Activated T-helper 17 cell treated with anti-CD3 and anti-CD28 coated beads, Interleukin-2, amount 50 U/mL, for 72 hours (primary cell): ENCODE data around the gene ACACA. TPM values are rescaled to one million over a fixed set of nuclear protein-coding genes. Genes with fewer than 3 reads are reported as not detected.
"Not testable (repeated sequence)": the region's sequence is repeated elsewhere in the genome, so short reads cannot be mapped to it uniquely, and the experiment has no call there.

Source experiments
- ATAC-seq: fragments of 150-1000 bp; cut with Tn5 transposase; replicated peaks from 2 replicates; pipeline ENCODE4 v1.10.0; 2021; ENCODE audit warnings: mild to moderate bottlenecking, moderate library complexity
- H3K27ac Mint-ChIP-seq: one replicate; pipeline ENCODE4 v1.8.0; 2022; ENCODE audit warnings: mixed read lengths
- H3K27me3 Mint-ChIP-seq: one replicate; pipeline ENCODE4 v1.8.0; 2022; ENCODE audit warnings: mixed read lengths
- H3K36me3 Mint-ChIP-seq: one replicate; pipeline ENCODE4 v1.8.0; 2022; ENCODE audit warnings: low read depth, mild to moderate bottlenecking, mixed read lengths
- H3K4me1 Mint-ChIP-seq: one replicate; pipeline ENCODE4 v1.8.0; 2022; ENCODE audit warnings: mixed read lengths
- H3K4me3 Mint-ChIP-seq: one replicate; pipeline ENCODE4 v1.8.0; 2022; ENCODE audit warnings: mild to moderate bottlenecking, mixed read lengths
- H3K9me3 Mint-ChIP-seq: one replicate; pipeline ENCODE4 v1.8.0; 2022; ENCODE audit warnings: mixed read lengths
- total RNA-seq, 2 donors: library from RNA; stranded (reverse); gene quantifications; one replicate each; pipeline ENCODE4 v1.2.3, GENCODE V29; 2022

The ACACA gene
- total RNA-seq = 10 to 100 TPM; 36.9 to 73.7 TPM

DNA sequence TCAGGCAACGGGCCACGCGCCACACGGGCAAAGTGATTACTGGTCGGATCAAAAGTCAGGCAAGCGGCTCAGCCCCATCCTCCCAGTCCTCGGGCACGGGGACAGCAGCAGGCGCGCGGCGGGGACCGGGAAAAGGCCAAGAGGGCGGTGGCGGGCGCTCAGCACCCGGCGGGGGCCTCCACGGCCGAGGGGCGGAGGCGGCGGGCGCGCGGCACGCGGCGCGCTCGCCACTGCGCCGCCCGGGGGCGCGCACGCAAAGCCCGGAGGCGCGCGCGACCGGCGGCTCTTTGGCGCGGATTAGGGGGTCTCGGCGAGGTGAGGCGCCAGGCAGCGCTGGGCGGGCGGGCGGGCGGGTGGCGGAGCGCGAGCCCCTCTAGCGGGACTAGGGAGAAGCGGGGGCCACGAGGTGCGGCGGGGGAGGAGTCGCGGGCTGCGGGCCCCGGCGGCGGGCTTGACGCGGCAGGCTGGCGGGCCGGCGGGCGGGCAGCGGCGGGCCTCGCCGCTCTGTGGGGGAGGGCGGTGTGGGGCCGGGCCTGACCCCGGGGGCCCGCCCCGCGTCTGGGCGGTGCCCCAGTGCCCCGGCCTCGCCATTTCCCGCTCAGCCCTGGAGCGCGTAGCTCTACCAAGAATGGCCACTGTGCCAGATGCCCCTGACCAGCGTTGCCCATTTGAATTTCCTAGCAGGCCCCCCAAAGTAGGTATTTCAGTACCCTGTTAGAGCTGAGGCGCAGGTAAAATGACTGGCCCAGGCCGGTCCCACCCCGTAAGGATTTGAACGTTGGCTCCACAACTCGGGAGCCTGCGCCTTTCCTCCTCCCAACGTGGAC lies at the start of gene ACACA, which contains the start of gene TADA2A:
TSS of gene ACACA (minus strand) at position 202 of the 827 bp plus-strand sequence. CDS start 537 bp downstream, outside the sequence.
TSS of gene TADA2A (plus strand) at position 252 of the 827 bp plus-strand sequence. CDS start 4,480 bp downstream, outside the sequence.
- H3K27ac Mint-ChIP-seq = peak within 1 kb of the TSS; percentile 98
- peaks cover 28% of the 10 kb centered on the region for H3K4me1 Mint-ChIP-seq
- H3K27me3 Mint-ChIP-seq = no peaks in the 10 kb centered on the region
- no peaks in the 10 kb centered on the region for H3K9me3 Mint-ChIP-seq
- ATAC-seq = peak; percentile 95
- H3K36me3 Mint-ChIP-seq = peaks cover 63% of the 10 kb centered on the region
- H3K4me3 Mint-ChIP-seq = peak within 1 kb of the TSS; percentile 99

DNA sequence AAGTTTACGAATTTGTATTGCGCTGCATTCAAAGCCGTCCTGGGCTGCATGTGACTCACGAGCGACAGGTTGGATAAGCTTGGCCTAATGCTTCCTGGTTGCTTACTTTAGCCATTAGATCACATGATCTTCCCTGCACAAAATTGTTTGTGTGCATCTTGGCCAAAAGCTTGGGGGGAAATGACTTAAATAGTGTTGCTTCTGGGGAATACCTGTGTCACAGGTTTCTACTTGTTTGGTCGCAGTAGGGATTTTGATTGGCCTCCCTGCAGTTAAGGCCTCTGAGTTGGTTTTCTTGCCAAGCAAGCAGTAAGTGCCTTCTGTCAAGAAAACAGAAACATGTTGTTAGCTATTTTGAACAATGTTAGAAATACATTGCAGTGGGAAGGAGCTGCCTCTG lies 43.5 kb upstream of the ACACA start:
- Mint-ChIP-seq H3K4me1 (peaks cover 6% of the 10 kb centered on the region), H3K36me3 (peaks cover 90% of the 10 kb centered on the region), H3K4me3 (no peak overlapping the region), H3K27me3 (no peaks in the 10 kb centered on the region), H3K9me3 (no peaks in the 10 kb centered on the region), H3K27ac (no peak overlapping the region)
- ATAC-seq = no peak

DNA sequence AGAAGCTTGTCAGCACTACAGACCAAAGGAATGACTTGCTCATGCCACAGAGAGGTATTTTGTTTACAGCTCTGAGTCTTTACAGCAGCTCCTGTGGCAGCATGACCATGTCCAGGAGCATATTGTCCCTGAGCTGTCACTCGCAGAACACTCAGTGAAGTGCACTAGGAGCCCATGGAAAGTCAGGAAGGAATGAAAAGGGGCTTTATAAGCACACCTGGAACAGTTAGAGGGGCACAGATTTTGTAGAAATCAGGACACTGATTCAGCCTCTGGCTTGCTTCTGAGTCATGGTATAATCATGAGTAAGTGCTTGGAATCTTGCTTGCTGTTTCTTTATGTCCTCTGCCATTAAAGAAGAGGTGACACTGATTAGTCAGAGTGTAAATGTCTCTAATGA lies 41.0 kb upstream of the ACACA start:
- Mint-ChIP-seq H3K4me1 (peaks cover 6% of the 10 kb centered on the region), H3K9me3 (no peaks in the 10 kb centered on the region), H3K27ac (peak overlapping the region; percentile 23), H3K4me3 (no peak overlapping the region), H3K36me3 (peaks cover 95% of the 10 kb centered on the region), H3K27me3 (no peaks in the 10 kb centered on the region)
- peak; percentile 93 for ATAC-seq

DNA sequence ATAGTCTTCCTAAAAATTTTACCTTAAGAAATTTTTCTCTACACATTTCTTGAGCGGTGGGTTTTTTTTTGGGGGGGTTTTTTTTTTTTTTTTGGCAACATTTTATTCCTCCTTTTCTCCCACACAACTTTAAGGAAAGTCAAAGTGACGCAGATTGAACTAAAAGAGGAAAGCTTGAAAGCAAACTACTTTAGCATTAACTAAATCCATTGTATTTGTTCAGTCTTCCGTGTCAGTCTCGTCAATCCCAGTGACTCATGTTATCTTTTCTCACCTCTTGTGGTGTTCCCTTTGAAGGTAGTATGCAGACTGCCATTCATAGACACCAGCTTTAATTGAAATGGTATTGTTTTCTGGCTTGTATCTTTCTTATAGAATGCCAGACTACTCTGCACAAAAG lies 39.4 kb upstream of the ACACA start:
- Mint-ChIP-seq H3K27me3 (no peaks in the 10 kb centered on the region), H3K36me3 (peaks cover 100% of the 10 kb centered on the region)

DNA sequence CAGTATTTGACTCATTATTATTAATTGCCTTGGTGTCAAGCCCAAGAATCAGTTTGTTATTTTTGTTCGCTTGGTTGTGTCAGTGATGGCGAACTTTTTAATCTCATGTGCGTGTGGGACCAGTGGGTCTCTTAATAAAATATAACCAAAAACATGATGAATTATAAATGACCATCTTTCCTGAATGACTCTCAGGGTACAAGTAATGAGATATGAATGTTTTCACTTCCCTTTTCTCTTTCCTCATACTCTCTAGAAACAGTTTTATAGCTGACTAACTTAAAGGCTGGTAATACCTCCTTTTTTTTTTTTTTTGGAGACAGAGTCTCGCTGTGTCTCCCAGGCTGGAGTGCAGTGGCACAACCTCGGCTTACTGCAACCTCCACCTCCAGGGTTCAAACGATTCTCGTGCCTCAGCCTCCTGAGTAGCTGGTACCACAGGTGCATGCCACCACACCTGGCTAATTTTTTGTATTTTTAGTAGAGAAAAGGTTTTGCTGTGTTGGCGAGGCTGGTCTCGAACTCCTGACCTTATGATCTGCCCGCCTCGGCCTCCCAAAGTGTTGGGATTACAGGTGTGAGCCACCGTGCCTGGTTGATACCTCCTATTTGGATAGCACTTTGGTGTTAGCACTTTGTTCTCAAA lies 34.9 kb upstream of the ACACA start:
- not testable (repeated sequence) for H3K27me3 Mint-ChIP-seq, H3K4me3 Mint-ChIP-seq, H3K9me3 Mint-ChIP-seq, ATAC-seq, H3K4me1 Mint-ChIP-seq, H3K27ac Mint-ChIP-seq
- peaks cover 93% of the 10 kb centered on the region for H3K36me3 Mint-ChIP-seq

More for the DNA sequence above, 39.4 kb upstream of the ACACA start:
- peaks cover 6% of the 10 kb centered on the region for H3K4me1 Mint-ChIP-seq
- H3K4me3 Mint-ChIP-seq = no peak overlapping the region
- ATAC-seq = no peak
- no peak overlapping the region for H3K27ac Mint-ChIP-seq
- no peaks in the 10 kb centered on the region for H3K9me3 Mint-ChIP-seq

DNA sequence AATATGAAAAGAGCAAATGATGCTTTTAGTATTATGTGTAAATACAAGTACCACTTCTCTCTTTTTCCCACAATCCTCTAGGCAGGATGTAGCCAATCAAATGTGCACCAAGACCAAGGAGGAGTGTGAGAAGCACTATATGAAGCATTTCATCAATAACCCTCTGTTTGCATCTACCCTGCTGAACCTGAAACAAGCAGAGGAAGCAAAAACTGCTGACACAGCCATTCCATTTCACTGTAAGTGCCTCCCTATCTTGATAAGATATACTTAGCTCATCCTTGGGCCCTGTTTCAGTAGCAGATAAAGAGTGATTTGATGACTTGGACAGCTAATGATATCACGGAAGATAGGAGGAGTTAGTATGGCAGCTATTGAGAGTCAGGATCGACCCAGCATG lies 33.8 kb upstream of the ACACA start:
- no peak overlapping the region for H3K4me3 Mint-ChIP-seq
- ATAC-seq = no peak
- no peaks in the 10 kb centered on the region for H3K4me1 Mint-ChIP-seq
- H3K27ac Mint-ChIP-seq = peak overlapping the region; percentile 41
- no peaks in the 10 kb centered on the region for H3K9me3 Mint-ChIP-seq
- peaks cover 90% of the 10 kb centered on the region for H3K36me3 Mint-ChIP-seq
- H3K27me3 Mint-ChIP-seq = no peaks in the 10 kb centered on the region

DNA sequence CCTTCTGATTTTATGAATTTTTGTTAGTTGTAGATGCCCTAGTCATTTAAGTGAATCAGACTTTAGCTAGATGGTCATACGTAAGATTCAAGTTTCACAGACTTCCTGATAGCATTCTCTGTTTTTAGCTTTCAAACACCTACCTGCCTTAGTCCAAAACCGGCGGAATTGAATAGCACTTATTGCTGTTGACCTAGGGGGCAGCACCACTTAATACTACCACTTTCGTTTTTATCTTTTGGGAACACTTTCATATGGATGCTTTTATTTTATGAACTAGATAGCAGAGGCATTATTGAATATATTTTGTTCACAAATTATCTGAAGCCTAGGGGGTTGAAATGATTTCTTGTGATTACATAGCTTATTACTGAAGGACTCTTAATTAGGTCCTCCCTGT lies 31.5 kb upstream of the ACACA start:
- Mint-ChIP-seq H3K9me3 (no peaks in the 10 kb centered on the region), H3K4me3 (no peak overlapping the region), H3K27ac (no peak overlapping the region), H3K4me1 (peaks cover 4% of the 10 kb centered on the region), H3K27me3 (no peaks in the 10 kb centered on the region), H3K36me3 (peaks cover 85% of the 10 kb centered on the region)
- ATAC-seq = no peak

DNA sequence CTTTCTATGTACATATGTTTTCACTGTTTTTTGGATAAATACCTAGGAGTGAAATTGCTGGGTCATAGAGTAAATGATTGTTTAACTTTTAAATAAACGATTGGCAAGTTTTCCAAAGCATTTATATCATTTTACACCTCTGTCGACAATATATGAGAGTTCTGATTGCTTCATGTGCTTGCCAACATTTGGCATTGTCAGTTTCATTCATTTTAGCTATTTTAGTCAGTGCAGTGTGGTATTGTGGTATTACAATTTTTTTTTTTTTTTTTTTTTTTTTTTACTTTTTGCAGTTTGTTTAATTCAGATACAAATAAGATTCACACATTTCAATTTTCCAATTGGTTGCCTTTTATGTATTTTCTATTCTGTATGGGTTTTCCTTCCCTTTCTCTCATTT lies 26.0 kb upstream of the ACACA start:
- Mint-ChIP-seq H3K9me3 (no peaks in the 10 kb centered on the region), H3K27me3 (no peaks in the 10 kb centered on the region), H3K4me1 (peaks cover 7% of the 10 kb centered on the region), H3K4me3 (no peak overlapping the region), H3K36me3 (peaks cover 78% of the 10 kb centered on the region), H3K27ac (no peak overlapping the region)
- ATAC-seq = no peak

DNA sequence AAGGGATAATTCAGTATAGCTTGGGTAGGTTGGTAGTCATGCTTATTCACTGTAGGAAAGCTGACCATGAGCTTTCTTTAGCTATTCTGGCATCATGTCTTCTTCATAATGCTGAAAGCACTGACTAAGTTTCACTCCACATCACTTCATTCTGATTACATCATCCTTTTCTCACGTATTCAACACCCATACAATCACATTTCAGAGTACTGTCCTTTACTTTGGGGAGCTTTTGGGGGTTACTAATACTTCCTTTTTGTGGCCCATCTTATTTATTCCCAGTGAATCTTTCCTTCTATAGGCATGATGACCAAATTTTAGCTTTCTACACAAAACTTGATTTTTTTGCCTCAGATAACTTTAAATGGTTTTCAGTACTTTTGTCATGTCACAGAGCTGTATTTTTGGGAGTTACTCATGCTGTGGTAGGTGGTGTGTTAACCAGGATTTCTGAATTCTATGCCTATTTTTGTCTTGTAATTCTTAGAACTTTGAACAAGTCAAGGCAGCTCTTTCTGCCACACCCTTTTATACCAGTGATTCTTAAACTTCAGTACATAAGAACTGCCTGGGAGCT lies 23.5 kb upstream of the ACACA start:
- Mint-ChIP-seq H3K36me3 (peaks cover 90% of the 10 kb centered on the region), H3K27ac (peak overlapping the region; percentile 87), H3K9me3 (no peaks in the 10 kb centered on the region), H3K4me3 (peak overlapping the region; percentile 62), H3K27me3 (no peaks in the 10 kb centered on the region), H3K4me1 (peaks cover 7% of the 10 kb centered on the region)
- ATAC-seq = peak; percentile 92

DNA sequence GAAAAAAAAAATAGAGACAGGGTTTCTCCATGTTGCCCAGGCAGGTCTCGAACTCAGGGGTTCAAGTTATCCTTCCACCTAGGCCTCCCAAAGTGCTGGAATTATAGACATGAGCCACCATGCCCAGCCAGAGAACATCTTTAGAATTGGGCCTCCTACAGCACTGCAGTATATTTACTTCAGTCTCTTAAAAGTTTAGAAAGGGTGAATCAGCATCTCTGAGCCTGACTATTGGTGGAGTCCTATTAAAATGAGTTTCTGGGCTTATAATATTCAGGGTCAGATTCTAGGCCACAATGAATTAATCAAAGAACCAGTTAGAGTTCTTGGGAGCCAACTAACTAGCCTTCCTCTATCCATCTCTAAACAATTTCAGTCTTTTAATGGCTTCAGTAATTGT lies 22.8 kb upstream of the ACACA start:
- H3K9me3 Mint-ChIP-seq = no peaks in the 10 kb centered on the region
- no peaks in the 10 kb centered on the region for H3K27me3 Mint-ChIP-seq
- H3K4me1 Mint-ChIP-seq = peaks cover 7% of the 10 kb centered on the region
- peaks cover 93% of the 10 kb centered on the region for H3K36me3 Mint-ChIP-seq
- peak; percentile 13 for ATAC-seq
- H3K27ac Mint-ChIP-seq = peak overlapping the region; percentile 87
- H3K4me3 Mint-ChIP-seq = peak overlapping the region; percentile 62

DNA sequence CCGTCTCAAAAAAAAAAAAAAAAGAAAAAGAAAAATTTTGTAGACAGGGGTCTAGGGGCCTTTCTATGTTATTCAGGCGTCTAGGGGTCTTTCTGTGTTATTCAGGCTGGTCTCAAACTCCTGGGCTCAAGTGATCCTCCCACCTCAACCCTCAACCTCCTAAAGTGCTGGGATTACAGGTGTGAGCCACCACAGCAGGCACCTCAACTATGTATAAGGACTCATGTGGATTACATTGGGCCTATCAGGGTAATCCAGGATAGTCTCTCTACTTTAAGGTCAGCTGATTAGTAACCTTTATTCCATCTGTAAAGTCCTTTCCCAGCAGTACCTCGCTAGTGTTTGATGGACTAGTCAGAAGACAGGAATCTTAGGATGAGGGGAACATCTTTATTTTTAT lies 22.4 kb upstream of the ACACA start:
- H3K4me1 Mint-ChIP-seq = peaks cover 4% of the 10 kb centered on the region
- no peak overlapping the region for H3K27ac Mint-ChIP-seq
- H3K36me3 Mint-ChIP-seq = peaks cover 93% of the 10 kb centered on the region
- no peaks in the 10 kb centered on the region for H3K9me3 Mint-ChIP-seq
- no peak for ATAC-seq
- no peak overlapping the region for H3K4me3 Mint-ChIP-seq
- H3K27me3 Mint-ChIP-seq = no peaks in the 10 kb centered on the region

DNA sequence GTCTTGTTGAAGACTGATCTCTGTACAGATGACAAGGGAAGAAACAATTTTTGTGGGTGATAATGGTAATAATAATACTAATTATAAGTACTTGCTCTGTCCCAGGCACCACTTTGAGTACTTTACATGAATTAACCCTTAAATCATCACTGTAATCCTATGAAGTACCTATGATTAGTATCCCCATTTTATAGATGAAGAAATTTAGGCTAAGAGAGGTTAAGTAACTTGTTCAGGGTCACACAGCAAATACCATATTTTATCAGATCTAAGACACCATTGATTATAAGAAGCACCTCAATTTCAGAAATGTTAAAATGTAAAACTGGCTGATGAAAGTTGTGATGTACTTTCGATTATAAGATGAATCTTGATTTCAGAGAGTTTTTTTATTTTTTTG lies 18.6 kb upstream of the ACACA start:
- Mint-ChIP-seq H3K4me1 (peaks cover 5% of the 10 kb centered on the region), H3K9me3 (no peaks in the 10 kb centered on the region), H3K27ac (no peak overlapping the region), H3K27me3 (no peaks in the 10 kb centered on the region), H3K4me3 (no peak overlapping the region), H3K36me3 (peaks cover 80% of the 10 kb centered on the region)
- no peak for ATAC-seq

DNA sequence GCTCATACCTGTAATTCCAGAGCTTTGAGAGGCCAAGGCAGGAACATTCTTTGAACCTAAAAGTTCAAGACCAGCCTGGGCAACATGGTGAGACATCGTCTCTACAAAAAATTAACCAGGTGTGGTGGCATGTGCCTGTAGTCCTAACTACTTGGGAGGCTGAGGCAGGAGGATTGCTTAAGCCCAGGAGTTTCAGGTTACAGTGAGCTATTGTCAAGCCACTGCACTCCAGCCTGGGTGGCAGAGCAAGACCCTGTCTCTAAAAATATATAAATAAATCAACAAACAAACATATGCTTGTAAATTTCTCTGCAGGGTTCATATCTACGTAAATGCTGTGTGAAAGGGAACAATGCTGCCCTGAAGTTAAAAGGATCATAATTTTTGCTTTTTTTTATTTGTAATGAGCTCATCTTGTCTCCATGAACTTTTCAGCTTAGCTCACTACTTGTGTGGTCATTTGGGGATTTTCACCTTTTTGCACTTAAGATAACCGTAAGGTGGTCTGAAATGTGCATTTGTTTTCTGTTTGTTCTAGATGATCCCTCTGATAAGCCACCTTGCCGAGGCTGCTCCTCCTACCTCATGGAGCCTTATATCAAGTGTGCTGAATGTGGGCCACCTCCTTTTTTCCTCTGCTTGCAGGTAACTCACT lies 16.5 kb upstream of the ACACA start:
- no peaks in the 10 kb centered on the region for H3K27me3 Mint-ChIP-seq
- no peak overlapping the region for H3K4me3 Mint-ChIP-seq
- ATAC-seq = no peak
- H3K4me1 Mint-ChIP-seq = peaks cover 5% of the 10 kb centered on the region
- H3K36me3 Mint-ChIP-seq = peaks cover 83% of the 10 kb centered on the region
- H3K27ac Mint-ChIP-seq = no peak overlapping the region
- H3K9me3 Mint-ChIP-seq = no peaks in the 10 kb centered on the region

DNA sequence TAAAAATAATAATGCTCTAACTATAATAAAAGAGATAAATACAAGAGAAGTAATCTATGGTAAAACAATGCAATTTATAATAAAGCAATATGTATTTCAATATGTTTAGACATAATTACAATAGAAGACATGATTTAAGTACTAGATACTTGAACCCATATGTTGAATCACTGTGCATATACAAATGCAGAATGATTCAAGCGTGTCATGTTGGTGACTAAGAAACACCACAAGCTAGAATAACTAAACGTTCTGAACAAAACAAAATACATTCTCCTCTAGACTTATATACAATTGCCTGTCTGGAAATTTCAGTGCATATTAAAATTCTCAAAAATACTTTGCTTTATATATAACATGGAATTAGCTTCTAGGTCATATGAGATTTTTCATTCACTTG lies 11.2 kb upstream of the ACACA start:
- H3K27ac Mint-ChIP-seq = no peak overlapping the region
- H3K4me1 Mint-ChIP-seq = peaks cover 11% of the 10 kb centered on the region
- H3K27me3 Mint-ChIP-seq = no peaks in the 10 kb centered on the region
- ATAC-seq = peak; percentile 78
- no peak overlapping the region for H3K4me3 Mint-ChIP-seq
- no peaks in the 10 kb centered on the region for H3K9me3 Mint-ChIP-seq
- peaks cover 83% of the 10 kb centered on the region for H3K36me3 Mint-ChIP-seq
